SJSA1 (cell line): ENCODE data around the gene ITGB3. TPM values are rescaled to one million over a fixed set of nuclear protein-coding genes. Genes with fewer than 3 reads are reported as not detected.
"Not testable (repeated sequence)": the region's sequence is repeated elsewhere in the genome, so short reads cannot be mapped to it uniquely, and the experiment has no call there.

ENCODE experiments used
- DNase-seq, 2 experiments: peaks; one replicate each; pipeline ENCODE4 v3.0.0-alpha.2; 2015 to 2020; ENCODE audit warnings: low spot score in 2 of 2, low read depth in 1 of 2
- H3K27ac ChIP-seq: fragments of 250-450 bp; sonication (Bioruptor Pico); 2 replicates; pipeline ENCODE4 v1.5.1; 2020; ENCODE audit warnings: mild to moderate bottlenecking, moderate library complexity
- H3K27me3 ChIP-seq: fragments of 250-450 bp; sonication (Bioruptor Pico); replicated peaks from 2 replicates; pipeline ENCODE4 v1.5.1; 2020; ENCODE audit warnings: mild to moderate bottlenecking, moderate library complexity
- H3K36me3 ChIP-seq: fragments of 250-450 bp; sonication (Bioruptor Pico); 2 replicates; pipeline ENCODE4 v1.5.1; 2020; ENCODE audit warnings: mild to moderate bottlenecking
- H3K4me1 ChIP-seq: fragments of 250-450 bp; sonication (Bioruptor Pico); replicated peaks from 2 replicates; pipeline ENCODE4 v1.6.1; 2021; ENCODE audit warnings: mild to moderate bottlenecking
- H3K4me3 ChIP-seq: fragments of 250-450 bp; sonication (Bioruptor Pico); 2 replicates; pipeline ENCODE4 v1.5.1; 2020; ENCODE audit warnings: mild to moderate bottlenecking
- H3K9me3 ChIP-seq: fragments of 250-450 bp; sonication (Bioruptor Pico); replicated peaks from 2 replicates; pipeline ENCODE4 v1.5.1; 2020; ENCODE audit warnings: mild to moderate bottlenecking
- total RNA-seq: library from RNA; depleted of rRNA; stranded (reverse); fragments of >200 nt; shearing (Covaris generic); gene quantifications from 2 replicates; pipeline ENCODE4 v1.2.3, GENCODE V29; 2014

Gene ITGB3
- total RNA-seq, 1 experiment from 2014 or later = 202 TPM

DNA sequence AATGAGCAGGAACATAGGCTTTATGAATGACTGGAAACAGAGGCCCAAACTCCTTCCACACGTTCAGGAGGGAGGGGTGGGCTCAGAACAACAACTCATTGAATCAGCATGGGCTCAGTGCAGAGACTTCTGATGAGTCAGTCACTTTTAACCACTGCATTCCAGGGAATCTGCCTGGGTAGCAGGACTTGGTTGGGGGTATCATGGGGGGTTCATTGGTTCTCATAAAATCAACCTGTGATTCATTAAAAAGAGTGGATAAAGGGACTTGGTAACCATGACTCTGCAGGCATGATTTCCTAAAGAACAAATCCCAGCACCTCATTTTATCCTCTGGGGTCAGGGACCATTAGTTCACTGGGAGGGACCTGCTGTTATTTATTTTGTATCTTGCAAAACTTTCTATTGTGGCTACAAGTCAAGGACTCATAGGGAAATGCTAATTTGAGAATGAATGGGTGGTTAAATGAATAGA, 13.8 kb downstream of the ITGB3 start:
- no peak overlapping the region for H3K4me3 ChIP-seq
- peaks cover 62% of the 10 kb centered on the region for H3K4me1 ChIP-seq
- peak; percentile 93 to 97 for DNase-seq
- peaks cover 28% of the 10 kb centered on the region for H3K36me3 ChIP-seq
- peak overlapping the region; percentile 91 for H3K27ac ChIP-seq
- H3K9me3 ChIP-seq = no peaks in the 10 kb centered on the region
- H3K27me3 ChIP-seq = no peaks in the 10 kb centered on the region

DNA sequence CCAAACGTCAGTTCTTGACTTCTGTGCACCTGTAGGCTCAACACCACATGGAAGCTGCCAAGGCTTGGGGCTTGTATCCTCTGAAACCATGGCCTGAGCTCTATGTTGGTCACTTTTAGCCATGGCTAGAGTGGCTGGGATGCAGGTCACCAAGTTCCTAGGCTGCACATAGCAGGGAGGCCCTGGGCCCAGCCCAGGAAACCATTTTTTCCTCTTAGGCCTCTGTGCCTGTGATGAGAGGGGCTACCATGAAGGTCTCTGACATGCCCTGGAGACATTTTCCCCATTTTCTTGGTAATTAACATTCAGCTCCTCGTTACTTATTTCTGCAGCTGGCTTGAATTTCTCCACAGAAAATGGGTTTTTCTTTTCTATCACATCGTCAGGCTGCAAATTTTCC, 15.3 kb downstream of the ITGB3 start:
- not testable (repeated sequence) for H3K4me3 ChIP-seq, H3K9me3 ChIP-seq, DNase-seq, H3K27ac ChIP-seq, H3K27me3 ChIP-seq
- H3K36me3 ChIP-seq = peaks cover 29% of the 10 kb centered on the region
- H3K4me1 ChIP-seq = peaks cover 64% of the 10 kb centered on the region

DNA sequence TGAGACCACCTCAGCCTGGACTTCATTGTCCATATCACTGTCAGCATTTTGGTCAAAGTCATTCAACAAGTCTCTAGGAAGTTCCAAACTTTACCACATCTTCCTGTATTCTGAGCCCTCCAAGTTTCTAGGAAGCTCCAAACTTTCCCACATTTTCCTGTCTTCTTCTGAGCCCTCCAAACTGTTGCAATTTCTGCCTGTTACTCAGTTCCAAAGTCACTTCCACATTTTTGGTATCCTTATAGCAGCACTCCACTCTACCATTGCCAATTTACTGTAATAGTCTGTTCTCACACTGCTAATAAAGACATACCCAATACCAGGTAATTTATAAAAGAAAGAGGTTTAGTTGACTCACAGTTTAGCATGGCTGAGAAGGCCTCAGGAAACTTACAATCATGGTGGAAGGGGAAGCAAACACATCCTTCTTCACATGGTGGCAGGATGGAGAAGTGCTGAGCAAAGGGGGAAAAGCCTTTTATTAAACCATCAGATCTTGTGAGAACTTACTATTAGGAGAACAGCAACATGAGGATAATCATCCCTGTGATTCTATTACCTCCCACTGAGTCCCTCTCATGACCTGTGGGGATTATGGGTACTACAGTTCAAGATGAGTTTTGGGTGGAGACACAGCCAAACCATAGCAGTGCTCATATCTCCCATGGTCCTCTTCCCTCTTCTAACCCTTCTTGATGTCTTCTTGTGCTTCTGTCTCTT, 16.1 kb downstream of the ITGB3 start:
- H3K27me3 ChIP-seq, H3K9me3 ChIP-seq, DNase-seq, H3K27ac ChIP-seq, H3K4me3 ChIP-seq: not testable (repeated sequence)
- H3K36me3 ChIP-seq = peaks cover 35% of the 10 kb centered on the region
- H3K4me1 ChIP-seq = peaks cover 64% of the 10 kb centered on the region

DNA sequence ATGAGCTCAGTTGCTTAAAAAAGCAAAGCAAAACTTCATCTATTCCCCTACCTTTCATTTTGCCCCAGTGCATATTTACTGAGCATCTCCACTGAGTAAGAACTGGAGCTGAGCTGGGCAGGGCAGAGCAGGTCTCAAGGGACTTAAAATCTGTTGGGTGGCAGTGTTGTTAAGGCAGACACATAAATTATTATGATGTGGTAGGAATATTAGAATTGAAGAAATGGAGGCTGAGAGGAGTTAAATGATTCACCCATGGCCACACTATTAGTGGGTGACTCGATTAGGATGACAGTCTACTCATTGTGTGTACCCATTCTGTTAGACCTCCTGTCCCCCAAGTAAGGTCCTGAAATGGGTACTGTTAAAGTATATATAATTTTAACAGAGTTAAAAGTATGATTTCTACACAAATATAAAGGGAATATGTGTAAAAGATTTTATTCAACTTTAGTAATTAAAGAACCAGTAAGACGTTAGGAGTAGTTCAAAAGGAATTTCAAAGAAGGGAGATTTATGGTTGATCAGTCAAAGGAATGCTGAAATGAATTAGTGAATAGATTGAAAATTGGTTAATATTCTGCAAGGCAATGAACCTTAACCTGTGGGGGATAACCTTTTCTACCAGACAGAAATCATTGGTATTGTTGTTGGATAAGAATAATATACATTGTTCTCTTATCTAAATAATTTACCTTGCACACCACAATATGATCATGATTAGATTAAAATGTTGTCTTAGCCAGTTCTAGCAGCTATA, 17.5 kb downstream of the ITGB3 start:
- DNase-seq = no peak
- H3K27ac ChIP-seq = no peak overlapping the region
- peaks cover 42% of the 10 kb centered on the region for H3K36me3 ChIP-seq
- H3K9me3 ChIP-seq = no peaks in the 10 kb centered on the region
- no peak overlapping the region for H3K4me3 ChIP-seq
- no peaks in the 10 kb centered on the region for H3K27me3 ChIP-seq
- peaks cover 64% of the 10 kb centered on the region for H3K4me1 ChIP-seq

DNA sequence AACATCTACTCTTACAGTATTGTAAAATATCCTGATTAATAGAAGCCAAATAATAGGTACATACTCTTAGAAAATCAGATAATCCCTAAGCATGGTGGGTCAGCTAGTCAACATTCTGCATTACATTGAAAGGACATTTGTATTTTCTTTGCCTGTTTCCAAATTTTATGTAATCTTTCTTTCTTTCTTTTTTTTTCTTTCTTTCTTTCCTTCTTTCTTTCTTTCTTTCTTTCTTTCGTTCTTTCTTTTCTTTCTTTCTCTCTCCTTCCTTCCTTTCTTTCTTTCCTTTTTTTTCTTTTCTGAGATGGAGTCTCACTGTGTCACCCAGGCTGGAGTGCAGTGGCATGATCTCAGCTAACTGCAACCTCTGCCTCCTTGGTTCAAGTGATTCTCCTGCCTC, 18.9 kb downstream of the ITGB3 start:
- Histone ChIP-seq H3K27me3 (no peaks in the 10 kb centered on the region), H3K27ac (no peak overlapping the region), H3K9me3 (no peaks in the 10 kb centered on the region), H3K4me1 (peaks cover 64% of the 10 kb centered on the region), H3K36me3 (peaks cover 42% of the 10 kb centered on the region), H3K4me3 (no peak overlapping the region)
- no peak for DNase-seq

DNA sequence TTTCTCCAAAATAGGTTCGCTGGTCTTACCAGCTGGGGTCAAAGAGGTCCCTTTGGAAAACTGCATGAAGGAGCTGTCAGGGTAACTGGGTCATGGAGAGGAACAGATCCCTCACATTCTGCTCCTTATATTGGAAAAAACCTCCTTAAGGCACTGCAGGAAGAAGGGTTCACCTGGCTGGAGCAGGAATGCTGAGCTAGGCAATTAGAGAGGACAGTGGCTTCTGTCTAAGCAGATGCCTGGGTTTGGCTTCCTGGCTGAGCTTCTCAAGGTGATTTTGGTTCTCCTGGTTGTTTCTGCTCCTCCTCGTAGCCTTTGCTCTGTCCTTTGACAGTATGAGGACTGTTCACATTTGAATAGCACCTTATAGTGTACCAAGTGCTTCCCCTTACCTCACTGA, 19.6 kb downstream of the ITGB3 start:
- Histone ChIP-seq H3K27me3 (no peaks in the 10 kb centered on the region), H3K9me3 (no peaks in the 10 kb centered on the region), H3K4me3 (no peak overlapping the region), H3K27ac (no peak overlapping the region), H3K36me3 (peaks cover 41% of the 10 kb centered on the region), H3K4me1 (peaks cover 64% of the 10 kb centered on the region)
- no peak for DNase-seq

DNA sequence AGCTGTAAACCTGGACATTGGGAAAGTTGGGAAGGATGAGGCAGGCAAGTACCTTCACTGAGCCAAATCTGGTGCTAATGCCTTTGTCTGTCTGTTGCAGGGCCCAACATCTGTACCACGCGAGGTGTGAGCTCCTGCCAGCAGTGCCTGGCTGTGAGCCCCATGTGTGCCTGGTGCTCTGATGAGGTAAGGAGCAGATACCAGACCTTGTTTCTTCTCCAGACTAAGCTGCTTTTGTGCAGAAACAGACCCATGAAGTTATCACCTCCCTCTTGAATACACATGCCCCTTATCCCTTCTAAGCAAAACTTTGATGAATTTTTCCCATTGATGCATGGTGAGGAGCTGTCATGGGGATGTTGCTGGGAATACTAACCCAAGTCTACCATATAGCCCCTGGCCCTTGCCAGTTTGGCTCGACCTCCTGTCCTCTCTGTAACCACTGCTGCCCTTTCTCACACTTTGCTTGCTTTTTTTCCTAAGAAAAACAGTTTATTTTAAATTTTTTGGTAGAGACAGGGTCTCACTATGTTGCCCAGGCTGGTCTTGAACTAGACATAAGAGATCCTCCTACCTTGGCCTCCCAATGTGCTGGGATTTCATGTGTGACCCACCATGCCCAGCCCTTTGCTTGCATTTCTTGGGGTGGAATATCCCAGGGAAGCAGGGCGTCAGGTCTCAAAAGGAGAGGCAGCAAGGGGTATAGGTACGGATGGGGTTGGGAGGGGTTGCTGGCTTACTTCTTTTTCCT, 20.9 kb downstream of the ITGB3 start:
- Histone ChIP-seq H3K4me1 (peaks cover 66% of the 10 kb centered on the region), H3K36me3 (peaks cover 29% of the 10 kb centered on the region), H3K9me3 (no peaks in the 10 kb centered on the region), H3K27me3 (no peaks in the 10 kb centered on the region), H3K27ac (no peak overlapping the region), H3K4me3 (no peak overlapping the region)
- no peak for DNase-seq

DNA sequence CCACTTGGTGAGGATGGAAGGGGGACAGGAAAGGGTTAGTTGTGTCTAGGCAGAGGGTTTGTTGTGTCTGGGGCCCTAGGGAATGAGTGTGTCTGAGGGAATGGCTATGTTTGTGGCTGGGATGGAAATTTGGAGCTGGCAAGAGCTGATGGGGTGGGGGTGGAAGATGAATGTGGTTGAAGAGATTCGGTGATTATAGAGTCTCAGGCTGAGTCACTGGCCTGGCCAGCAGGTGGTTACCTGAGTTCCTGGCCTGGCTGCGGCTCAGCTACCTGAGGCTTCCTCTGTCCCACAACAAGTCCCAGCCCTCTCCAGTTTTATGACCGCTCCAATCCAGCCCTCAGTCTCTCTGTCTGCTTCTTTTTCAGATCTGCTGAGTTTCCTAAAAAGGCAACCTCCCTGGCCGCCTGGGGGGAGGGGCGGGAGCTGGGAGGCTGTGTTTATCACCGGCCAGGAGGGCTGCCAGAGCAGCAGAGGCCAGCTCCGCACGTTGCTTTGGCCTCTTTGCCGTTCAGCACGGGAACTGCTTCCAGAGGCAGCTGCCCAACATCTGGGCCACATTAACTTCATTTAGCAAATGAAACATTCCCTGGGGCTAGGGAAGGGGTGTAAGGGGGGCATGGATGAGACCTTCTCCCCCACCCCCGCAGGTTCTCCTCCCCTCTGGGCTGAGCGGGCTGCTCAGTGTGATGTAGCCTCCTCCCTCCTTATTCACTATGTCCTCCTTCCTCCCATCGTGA, 21.8 kb downstream of the ITGB3 start:
- peak overlapping the region; percentile 6; the same call in 1 of the 2 replicates for H3K27ac ChIP-seq
- peaks cover 66% of the 10 kb centered on the region for H3K4me1 ChIP-seq
- H3K36me3 ChIP-seq = peaks cover 33% of the 10 kb centered on the region
- no peak overlapping the region for H3K4me3 ChIP-seq
- DNase-seq = peak; percentile 80 to 84
- H3K27me3 ChIP-seq = no peaks in the 10 kb centered on the region
- no peaks in the 10 kb centered on the region for H3K9me3 ChIP-seq

DNA sequence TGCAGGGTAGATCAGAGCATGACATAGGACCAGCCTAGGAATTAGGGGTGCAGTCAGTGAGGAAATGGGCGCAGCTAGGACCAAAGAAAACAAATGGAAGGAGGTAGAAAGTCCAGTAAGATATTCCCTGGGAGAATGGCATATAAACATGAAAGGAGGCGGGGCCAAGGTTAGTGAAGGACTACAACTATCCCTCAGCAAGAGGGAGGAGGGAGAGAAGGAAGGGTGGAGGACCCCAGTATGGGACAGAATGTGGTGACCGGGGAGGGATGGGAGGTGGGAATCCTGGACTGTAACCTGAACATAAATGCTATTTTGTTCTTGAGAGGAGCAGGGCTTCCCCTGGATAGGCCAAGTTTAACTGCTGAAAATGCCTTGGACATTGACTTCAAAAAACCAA, 22.8 kb downstream of the ITGB3 start:
- no peak overlapping the region for H3K4me3 ChIP-seq
- H3K9me3 ChIP-seq = no peaks in the 10 kb centered on the region
- peaks cover 41% of the 10 kb centered on the region for H3K36me3 ChIP-seq
- peaks cover 75% of the 10 kb centered on the region for H3K4me1 ChIP-seq
- no peak for DNase-seq
- no peak overlapping the region for H3K27ac ChIP-seq
- H3K27me3 ChIP-seq = no peaks in the 10 kb centered on the region

DNA sequence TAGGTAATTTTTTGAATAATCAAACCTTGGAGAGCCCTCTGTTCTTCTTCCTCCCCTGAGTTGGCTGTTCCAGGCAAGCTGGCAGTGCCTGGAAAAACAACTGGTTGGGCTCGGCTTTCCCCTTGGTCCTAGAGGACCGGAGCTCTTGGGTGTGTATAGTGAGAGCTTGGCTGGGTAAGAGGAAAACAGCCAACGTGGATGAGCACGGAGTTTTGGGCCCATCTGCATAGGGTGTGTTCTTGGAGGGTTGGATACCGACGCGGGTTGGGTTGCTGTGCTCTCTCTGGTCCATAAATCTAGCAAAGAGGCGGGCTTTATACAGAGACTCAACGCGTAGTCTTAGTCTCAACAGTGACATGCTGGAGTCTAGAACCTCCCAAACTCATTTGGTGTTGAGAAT, 23.2 kb downstream of the ITGB3 start:
- no peaks in the 10 kb centered on the region for H3K27me3 ChIP-seq
- H3K9me3 ChIP-seq = no peaks in the 10 kb centered on the region
- no peak overlapping the region for H3K27ac ChIP-seq
- H3K4me1 ChIP-seq = peaks cover 78% of the 10 kb centered on the region
- H3K4me3 ChIP-seq = no peak overlapping the region
- peaks cover 45% of the 10 kb centered on the region for H3K36me3 ChIP-seq
- peak; percentile 78 to 84 for DNase-seq

DNA sequence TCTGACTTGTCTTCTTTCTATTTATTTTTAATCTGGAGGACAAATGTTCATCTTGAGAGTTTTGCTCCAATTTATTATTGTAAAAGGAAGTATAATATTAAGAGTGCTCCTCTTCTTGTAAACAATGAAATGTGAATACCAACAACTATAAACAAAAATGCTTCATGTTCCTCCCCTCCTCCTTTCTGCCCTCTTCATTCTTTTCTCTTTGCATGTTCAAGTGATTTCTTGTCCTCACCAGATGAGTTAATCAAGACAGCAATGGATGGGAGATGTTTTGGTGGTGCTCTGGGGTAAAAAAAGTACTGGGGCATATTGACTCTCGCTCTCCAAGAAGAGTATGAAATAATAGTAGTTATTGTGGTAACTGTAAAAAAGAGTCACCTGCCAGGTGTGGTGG, 24.3 kb downstream of the ITGB3 start:
- DNase-seq = peak in 1 of 2 experiments; percentile 48
- no peaks in the 10 kb centered on the region for H3K27me3 ChIP-seq
- peaks cover 54% of the 10 kb centered on the region for H3K36me3 ChIP-seq
- peaks cover 78% of the 10 kb centered on the region for H3K4me1 ChIP-seq
- H3K27ac ChIP-seq = peak overlapping the region; percentile 87
- H3K4me3 ChIP-seq = no peak overlapping the region
- H3K9me3 ChIP-seq = no peaks in the 10 kb centered on the region

DNA sequence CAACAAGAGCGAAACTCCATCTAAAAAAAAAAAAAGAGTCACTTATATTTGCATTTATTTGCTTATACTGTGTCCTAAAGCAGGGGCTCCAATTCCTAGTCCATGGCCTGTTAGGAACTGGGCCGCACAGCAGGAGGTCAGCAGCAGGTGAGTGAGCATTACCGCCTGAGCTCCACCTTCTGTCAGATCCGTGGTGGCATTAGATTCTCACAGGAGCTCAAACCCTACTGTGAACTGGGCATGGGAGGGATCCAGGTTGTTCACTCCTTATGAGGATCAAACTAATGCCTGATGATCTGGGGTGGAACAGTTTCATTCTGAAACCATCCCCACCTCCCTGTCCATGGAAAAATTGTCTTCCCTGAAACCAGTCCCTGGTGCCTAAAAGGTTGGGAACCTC, 24.9 kb downstream of the ITGB3 start:
- Histone ChIP-seq H3K4me1 (peaks cover 75% of the 10 kb centered on the region), H3K27me3 (no peaks in the 10 kb centered on the region), H3K4me3 (no peak overlapping the region), H3K36me3 (peaks cover 54% of the 10 kb centered on the region), H3K27ac (peak overlapping the region; percentile 87), H3K9me3 (no peaks in the 10 kb centered on the region)
- DNase-seq = no peak

DNA sequence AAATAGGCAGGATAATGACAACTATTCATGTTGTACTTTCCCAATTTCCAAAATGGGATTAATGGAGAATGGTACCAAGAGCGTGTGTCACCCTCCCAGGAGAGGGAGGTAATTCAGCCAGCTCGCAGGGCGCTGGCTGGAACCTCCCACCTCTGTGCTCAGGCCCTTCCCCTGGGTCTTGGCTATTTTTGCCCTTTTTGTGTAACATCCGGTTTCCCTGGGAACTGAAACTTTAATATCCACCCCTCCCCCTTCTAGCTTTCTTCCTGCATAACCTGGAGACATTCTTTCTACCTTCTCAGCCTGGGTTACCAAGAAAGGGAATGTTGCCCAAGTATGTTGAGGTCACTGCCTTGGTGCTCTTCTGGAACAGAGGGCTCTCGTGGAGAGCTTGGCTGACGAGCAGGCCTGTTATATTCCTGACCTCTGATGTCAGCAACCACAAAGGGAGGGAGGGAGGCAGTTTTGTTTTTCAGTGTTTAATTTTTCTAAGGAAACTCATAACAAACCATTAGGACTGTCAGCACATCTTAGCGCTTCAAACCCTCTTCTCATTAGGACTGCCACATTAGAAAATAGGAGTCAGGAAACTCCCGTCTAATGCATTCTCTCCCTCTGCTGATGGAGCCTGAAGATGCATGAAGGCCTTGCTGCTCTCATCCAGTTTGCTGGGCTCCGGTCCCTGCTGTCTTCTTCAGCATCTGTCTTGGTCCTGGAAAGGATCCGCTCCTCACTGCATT, 25.6 kb downstream of the ITGB3 start:
- H3K27me3 ChIP-seq = no peaks in the 10 kb centered on the region
- no peaks in the 10 kb centered on the region for H3K9me3 ChIP-seq
- H3K4me3 ChIP-seq = no peak overlapping the region
- H3K36me3 ChIP-seq = peaks cover 54% of the 10 kb centered on the region
- H3K4me1 ChIP-seq = peaks cover 72% of the 10 kb centered on the region
- DNase-seq = peak; percentile 98 to 100
- H3K27ac ChIP-seq = peak overlapping the region; percentile 87
